Measurements from ENCODE around the gene ARHGAP8.

Gene ARHGAP8

DNA sequence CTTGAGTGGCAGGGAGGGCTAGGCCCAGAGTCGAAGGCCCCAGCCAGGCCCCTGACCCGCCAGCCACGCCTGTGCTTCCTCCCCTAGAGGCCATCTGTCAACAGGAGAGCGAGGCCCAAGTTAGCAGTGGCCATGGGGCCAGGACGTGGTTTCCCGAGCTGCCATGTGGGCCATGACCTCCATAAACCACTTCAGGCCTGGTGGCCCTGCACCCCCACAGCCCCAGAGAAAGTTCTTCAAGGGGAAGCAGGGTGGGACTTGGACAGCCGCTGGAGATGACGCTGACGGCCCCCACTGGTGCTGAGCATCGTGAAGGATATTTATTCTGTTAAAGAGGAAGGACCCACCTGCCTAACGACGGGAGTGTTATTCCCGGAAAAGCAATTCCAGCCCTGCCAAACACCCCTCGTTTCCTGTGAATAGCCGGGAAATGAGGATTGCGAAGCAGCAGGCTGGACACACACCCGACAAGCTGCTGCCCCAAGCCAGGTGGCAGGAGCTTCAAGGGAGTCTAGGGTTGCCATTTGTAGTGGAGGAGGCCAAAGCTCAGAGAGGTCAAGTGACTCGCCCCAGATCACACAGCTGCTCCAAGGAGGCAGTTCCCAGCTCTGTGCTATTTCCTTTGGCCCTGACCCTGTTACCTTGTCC lies 37.5 kb upstream of the ARHGAP8 start:
- TF ChIP-seq, protein P1, sequence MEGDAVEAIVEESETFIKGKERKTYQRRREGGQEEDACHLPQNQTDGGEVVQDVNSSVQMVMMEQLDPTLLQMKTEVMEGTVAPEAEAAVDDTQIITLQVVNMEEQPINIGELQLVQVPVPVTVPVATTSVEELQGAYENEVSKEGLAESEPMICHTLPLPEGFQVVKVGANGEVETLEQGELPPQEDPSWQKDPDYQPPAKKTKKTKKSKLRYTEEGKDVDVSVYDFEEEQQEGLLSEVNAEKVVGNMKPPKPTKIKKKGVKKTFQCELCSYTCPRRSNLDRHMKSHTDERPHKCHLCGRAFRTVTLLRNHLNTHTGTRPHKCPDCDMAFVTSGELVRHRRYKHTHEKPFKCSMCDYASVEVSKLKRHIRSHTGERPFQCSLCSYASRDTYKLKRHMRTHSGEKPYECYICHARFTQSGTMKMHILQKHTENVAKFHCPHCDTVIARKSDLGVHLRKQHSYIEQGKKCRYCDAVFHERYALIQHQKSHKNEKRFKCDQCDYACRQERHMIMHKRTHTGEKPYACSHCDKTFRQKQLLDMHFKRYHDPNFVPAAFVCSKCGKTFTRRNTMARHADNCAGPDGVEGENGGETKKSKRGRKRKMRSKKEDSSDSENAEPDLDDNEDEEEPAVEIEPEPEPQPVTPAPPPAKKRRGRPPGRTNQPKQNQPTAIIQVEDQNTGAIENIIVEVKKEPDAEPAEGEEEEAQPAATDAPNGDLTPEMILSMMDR (IDR thresholded peaks at IDR 0.05; ENCODE audit: control insufficient read depth, extremely low read depth, insufficient read depth) = no peak
- H3K4me3 ChIP-seq (ENCODE audit: low read depth, low read length) = no peak overlapping the region
- DNase-seq (ENCODE audit: low read depth) = no peak

DNA sequence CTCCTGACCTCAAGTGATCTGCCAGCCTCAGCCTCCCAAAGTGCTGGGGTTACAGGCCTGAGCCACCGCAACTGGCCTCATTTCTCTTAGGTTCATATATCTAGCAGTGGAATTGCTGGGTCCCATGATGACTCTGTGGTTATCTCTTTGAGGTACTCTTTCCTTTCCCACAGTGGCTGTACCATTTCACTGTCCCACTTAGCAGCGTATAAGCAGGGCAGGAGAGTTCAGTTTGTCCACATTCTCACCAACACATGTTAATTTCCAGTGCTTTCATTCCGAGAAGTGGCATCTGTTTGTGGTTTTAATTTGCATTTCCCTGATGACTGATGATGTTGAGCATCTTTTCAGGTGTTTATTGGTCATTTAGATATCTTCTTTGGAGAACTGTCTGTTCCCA lies 34.0 kb upstream of the ARHGAP8 start:
- DNase-seq (ENCODE audit: low read depth) = no peak
- H3K4me3 ChIP-seq (ENCODE audit: low read depth, low read length) = no peak overlapping the region
- TF ChIP-seq, protein P1 (IDR thresholded peaks at IDR 0.05; ENCODE audit: control insufficient read depth, extremely low read depth, insufficient read depth) = no peak

DNA sequence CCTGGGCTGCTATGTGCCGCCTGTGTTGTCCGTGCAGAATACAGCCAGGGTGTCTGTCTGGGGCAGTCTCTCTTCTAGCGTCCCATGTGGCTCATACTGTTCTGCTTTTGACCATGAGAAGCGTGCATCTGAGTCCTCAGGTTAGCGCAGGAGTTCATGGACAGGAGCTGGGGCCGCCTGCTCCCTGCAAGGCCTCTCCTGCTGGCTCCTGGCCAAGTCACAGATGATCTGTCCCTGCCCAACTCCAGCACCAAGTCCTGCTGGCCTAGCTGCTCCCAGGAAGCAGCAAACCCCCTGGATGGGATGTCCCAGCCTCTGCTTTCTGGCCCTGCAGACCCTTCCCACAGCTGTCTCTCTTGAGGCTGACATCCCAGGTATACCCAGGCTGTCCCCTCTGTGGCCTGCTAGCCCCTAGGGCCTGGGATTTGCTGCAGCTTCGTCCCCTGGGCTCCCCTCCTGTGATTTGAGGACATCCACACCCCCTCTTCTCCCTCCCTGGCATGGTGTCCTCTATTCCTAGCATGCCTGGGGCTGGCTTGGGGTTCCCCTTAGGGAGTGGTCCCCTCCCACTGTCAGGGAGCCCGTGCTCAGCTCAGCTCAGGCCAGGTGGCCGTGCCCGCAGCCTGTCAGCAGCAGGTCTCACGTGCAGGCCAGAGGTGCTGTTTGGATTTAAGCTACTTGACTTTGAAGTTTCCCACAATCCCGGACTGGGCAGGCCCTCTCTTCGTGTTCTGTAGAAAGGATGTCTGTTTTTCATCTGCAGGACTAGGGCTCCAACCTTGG lies 32.6 kb upstream of the ARHGAP8 start:
- DNase-seq (ENCODE audit: low read depth) = no peak
- no peak overlapping the region for H3K4me3 ChIP-seq (ENCODE audit: low read depth, low read length)
- TF ChIP-seq, protein P1 (IDR thresholded peaks at IDR 0.05; ENCODE audit: control insufficient read depth, extremely low read depth, insufficient read depth) = no peak

DNA sequence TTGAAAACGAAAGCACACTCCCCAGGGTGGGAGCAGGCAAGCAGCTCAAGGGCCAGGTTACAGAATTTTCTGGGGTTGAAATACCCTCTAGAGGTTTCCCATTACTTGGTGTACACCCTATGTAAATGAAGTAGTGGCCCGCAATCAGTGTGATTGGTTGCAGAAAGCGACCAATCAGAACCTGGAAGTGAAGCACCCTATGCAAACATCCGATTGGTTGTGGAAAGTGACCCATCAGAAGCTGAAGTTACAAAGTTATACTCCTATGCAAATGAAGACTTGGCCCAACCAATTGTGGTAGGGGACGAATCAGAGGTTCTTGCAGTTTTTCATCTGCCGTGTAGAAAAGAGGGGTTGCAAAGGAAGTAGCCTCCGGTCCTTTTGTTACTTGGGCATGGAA lies 31.2 kb upstream of the ARHGAP8 start:
- no peak for DNase-seq (ENCODE audit: low read depth)
- TF ChIP-seq, protein P1 (IDR thresholded peaks at IDR 0.05; ENCODE audit: control insufficient read depth, extremely low read depth, insufficient read depth) = no peak
- no peak overlapping the region for H3K4me3 ChIP-seq (ENCODE audit: low read depth, low read length)

DNA sequence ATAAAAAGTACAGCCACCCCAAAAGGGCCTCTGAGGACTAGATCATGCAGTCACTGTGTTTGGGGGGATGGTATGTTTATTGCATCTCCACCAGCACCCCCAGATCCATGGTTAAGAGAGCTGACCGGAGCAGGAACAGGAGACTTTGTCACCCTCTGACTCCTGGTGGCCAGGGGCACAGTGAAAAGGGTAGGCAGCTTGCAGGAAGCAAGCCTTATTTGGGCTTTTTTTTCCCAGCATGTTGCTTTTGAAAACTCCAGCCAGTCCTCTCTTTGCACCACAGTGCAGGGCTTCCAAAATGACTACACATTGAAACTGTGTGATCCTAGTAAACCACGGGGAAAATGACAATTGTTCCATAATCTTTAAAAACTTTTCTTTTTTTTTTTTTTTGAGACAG lies 29.8 kb upstream of the ARHGAP8 start:
- TF ChIP-seq, protein P1 (IDR thresholded peaks at IDR 0.05; ENCODE audit: control insufficient read depth, extremely low read depth, insufficient read depth) = no peak
- DNase-seq (ENCODE audit: low read depth) = no peak
- H3K4me3 ChIP-seq (ENCODE audit: low read depth, low read length) = no peak overlapping the region

DNA sequence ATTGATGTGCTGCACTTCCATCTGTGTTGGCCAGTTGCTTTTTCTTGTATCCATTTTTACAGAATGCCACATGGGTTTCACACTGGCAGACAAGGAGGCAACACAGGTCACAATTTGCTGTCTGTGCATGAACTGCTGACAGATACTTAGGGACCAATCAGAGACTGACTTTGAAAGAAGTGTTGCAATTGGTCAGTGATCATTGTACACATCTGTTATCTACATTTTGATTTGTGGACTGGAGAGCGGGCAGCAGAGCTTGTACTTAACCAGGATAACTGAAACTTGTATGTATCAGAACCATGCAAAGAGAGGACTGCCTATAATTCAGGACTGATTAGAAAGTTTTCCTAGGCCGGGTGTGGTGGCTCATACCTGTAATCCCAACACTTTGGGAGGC lies 28.6 kb upstream of the ARHGAP8 start:
- TF ChIP-seq, protein P1 (IDR thresholded peaks at IDR 0.05; ENCODE audit: control insufficient read depth, extremely low read depth, insufficient read depth) = no peak
- H3K4me3 ChIP-seq (ENCODE audit: low read depth, low read length) = no peak overlapping the region
- DNase-seq (ENCODE audit: low read depth) = no peak

All from LNCaP clone FGC (cell line).